A549 treated with Hydrocortisone at 1 μM for 4 hours (cell line): ENCODE measurements around the gene PRDM10. TPM values are rescaled to one million over a fixed set of nuclear protein-coding genes. Genes with fewer than 3 reads are reported as not detected.

ENCODE experiments used
- total RNA-seq: library from RNA; stranded (reverse); fragments of 200-300 nt; extraction: Qiagen RNA extraction; gene quantifications from 5 replicates; pipeline ENCODE4 v1.2.3, GENCODE V29; 2022

The PRDM10 gene, protein sequence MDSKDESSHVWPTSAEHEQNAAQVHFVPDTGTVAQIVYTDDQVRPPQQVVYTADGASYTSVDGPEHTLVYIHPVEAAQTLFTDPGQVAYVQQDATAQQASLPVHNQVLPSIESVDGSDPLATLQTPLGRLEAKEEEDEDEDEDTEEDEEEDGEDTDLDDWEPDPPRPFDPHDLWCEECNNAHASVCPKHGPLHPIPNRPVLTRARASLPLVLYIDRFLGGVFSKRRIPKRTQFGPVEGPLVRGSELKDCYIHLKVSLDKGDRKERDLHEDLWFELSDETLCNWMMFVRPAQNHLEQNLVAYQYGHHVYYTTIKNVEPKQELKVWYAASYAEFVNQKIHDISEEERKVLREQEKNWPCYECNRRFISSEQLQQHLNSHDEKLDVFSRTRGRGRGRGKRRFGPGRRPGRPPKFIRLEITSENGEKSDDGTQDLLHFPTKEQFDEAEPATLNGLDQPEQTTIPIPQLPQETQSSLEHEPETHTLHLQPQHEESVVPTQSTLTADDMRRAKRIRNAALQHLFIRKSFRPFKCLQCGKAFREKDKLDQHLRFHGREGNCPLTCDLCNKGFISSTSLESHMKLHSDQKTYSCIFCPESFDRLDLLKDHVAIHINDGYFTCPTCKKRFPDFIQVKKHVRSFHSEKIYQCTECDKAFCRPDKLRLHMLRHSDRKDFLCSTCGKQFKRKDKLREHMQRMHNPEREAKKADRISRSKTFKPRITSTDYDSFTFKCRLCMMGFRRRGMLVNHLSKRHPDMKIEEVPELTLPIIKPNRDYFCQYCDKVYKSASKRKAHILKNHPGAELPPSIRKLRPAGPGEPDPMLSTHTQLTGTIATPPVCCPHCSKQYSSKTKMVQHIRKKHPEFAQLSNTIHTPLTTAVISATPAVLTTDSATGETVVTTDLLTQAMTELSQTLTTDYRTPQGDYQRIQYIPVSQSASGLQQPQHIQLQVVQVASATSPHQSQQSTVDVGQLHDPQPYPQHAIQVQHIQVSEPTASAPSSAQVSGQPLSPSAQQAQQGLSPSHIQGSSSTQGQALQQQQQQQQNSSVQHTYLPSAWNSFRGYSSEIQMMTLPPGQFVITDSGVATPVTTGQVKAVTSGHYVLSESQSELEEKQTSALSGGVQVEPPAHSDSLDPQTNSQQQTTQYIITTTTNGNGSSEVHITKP
- total RNA-seq = 1.3 to 1.8 TPM (median 1.5 TPM) in 5 replicates

GRCh38 chr11:130002352-130002845 is at the start of gene PRDM10:
TSS of gene PRDM10 (minus strand) at chr11:130002835. CDS start at chr11:129960964, 41,871 bp downstream.

GRCh38 chr11:129895126-129896041 is 107.3 kb downstream of the PRDM10 start, which contains the start of gene NFRKB:
TSS of gene NFRKB (minus strand) at chr11:129895578. CDS start at chr11:129892849, 2,729 bp downstream.

Other genes starting within 250 kb of the PRDM10 start
- 0.05 to 0.16 TPM (median 0.08 TPM) in 3 of 5 replicates, not detected in the others for gene TMEM45B, start 187.0 kb downstream of the PRDM10 start, total RNA-seq
- 10.2 to 14.3 TPM (median 13.4 TPM) in 5 replicates for gene NFRKB, start 107.3 kb downstream of the PRDM10 start, total RNA-seq
- gene APLP2, start 67.1 kb upstream of the PRDM10 start, total RNA-seq = 151 to 213 TPM (median 170 TPM) in 5 replicates
- gene ST14, start 156.9 kb upstream of the PRDM10 start, total RNA-seq = 0.05 to 0.15 TPM (median 0.08 TPM) in 5 replicates